ENCODE measurements around the gene MGAT5. TPM values are rescaled to one million over a fixed set of nuclear protein-coding genes. Genes with fewer than 3 reads are reported as not detected.

The MGAT5 gene
- polyA plus RNA-seq, 4 donors = 5.6 to 27.4 (median 12.3) TPM

- Histone ChIP-seq H3K27ac (ENCODE audit: low read depth in 1 of 3, low read length in 2 of 3) (no peak overlapping the region), H3K27me3 (ENCODE audit: control insufficient read depth in 3 of 3, insufficient read depth in 3 of 3, low read length in 3 of 3) (no peaks in the 10 kb centered on the region), H3K4me3 (ENCODE audit: low read depth in 1 of 3, low read length in 3 of 3) (no peak overlapping the region), H3K4me1 (ENCODE audit: control insufficient read depth in 3 of 3, insufficient read depth in 2 of 3, low read depth in 1 of 3, low read length in 2 of 3) (peaks cover 0 to 4% (median 0%) of the 10 kb centered on the region in 3 donors), H3K36me3 (ENCODE audit: control insufficient read depth in 3 of 3, insufficient read depth in 2 of 3, low read depth in 1 of 3, low read length in 3 of 3) (peaks cover 0 to 18% (median 0%) of the 10 kb centered on the region in 3 donors), H3K9me3 (ENCODE audit: control insufficient read depth in 2 of 2, insufficient read depth in 1 of 2, low read depth in 1 of 2, low read length in 1 of 2) (no peaks in the 10 kb centered on the region)
- no peak for FAIRE-seq
- DNase-seq = no peak
- WGBS, 3 donors = 92 to 96% (median 93%) methylated on average over 7 of the region's 7 CpGs
Measured at GRCh38 chr2:134457353-134457752, 203.5 kb downstream of the MGAT5 start.

GRCh38 chr2:134457765-134458472 is 204.0 kb downstream of the MGAT5 start:
- Histone ChIP-seq H3K9me3 (ENCODE audit: control insufficient read depth in 2 of 2, insufficient read depth in 1 of 2, low read depth in 1 of 2, low read length in 1 of 2) (no peaks in the 10 kb centered on the region), H3K36me3 (ENCODE audit: control insufficient read depth in 3 of 3, insufficient read depth in 2 of 3, low read depth in 1 of 3, low read length in 3 of 3) (peaks cover 0 to 18% (median 0%) of the 10 kb centered on the region in 3 donors), H3K27ac (ENCODE audit: low read depth in 1 of 3, low read length in 2 of 3) (no peak overlapping the region), H3K27me3 (ENCODE audit: control insufficient read depth in 3 of 3, insufficient read depth in 3 of 3, low read length in 3 of 3) (no peaks in the 10 kb centered on the region), H3K4me3 (ENCODE audit: low read depth in 1 of 3, low read length in 3 of 3) (no peak overlapping the region), H3K4me1 (ENCODE audit: control insufficient read depth in 3 of 3, insufficient read depth in 2 of 3, low read depth in 1 of 3, low read length in 2 of 3) (peaks cover 0 to 4% (median 0%) of the 10 kb centered on the region in 3 donors)
- 70 to 84% (median 80%) methylated on average over 18 of the region's 18 CpGs for WGBS, 3 donors
- DNase-seq (no peak), FAIRE-seq (no peak)

GRCh38 chr2:134458473-134458853 is 204.6 kb downstream of the MGAT5 start:
- 85 to 94% (median 89%) methylated on average over 6 of the region's 6 CpGs for WGBS, 3 donors
- Histone ChIP-seq H3K27me3 (ENCODE audit: control insufficient read depth in 3 of 3, insufficient read depth in 3 of 3, low read length in 3 of 3) (no peaks in the 10 kb centered on the region), H3K36me3 (ENCODE audit: control insufficient read depth in 3 of 3, insufficient read depth in 2 of 3, low read depth in 1 of 3, low read length in 3 of 3) (peaks cover 0 to 16% (median 0%) of the 10 kb centered on the region in 3 donors), H3K27ac (ENCODE audit: low read depth in 1 of 3, low read length in 2 of 3) (no peak overlapping the region), H3K4me1 (ENCODE audit: control insufficient read depth in 3 of 3, insufficient read depth in 2 of 3, low read depth in 1 of 3, low read length in 2 of 3) (peaks cover 0 to 4% (median 0%) of the 10 kb centered on the region in 3 donors), H3K4me3 (ENCODE audit: low read depth in 1 of 3, low read length in 3 of 3) (no peak overlapping the region), H3K9me3 (ENCODE audit: control insufficient read depth in 2 of 2, insufficient read depth in 1 of 2, low read depth in 1 of 2, low read length in 1 of 2) (no peaks in the 10 kb centered on the region)
- FAIRE-seq = no peak
- DNase-seq = no peak

GRCh38 chr2:134458950-134459349 is 205.1 kb downstream of the MGAT5 start:
- Histone ChIP-seq H3K9me3 (ENCODE audit: control insufficient read depth in 2 of 2, insufficient read depth in 1 of 2, low read depth in 1 of 2, low read length in 1 of 2) (no peaks in the 10 kb centered on the region), H3K36me3 (ENCODE audit: control insufficient read depth in 3 of 3, insufficient read depth in 2 of 3, low read depth in 1 of 3, low read length in 3 of 3) (peaks cover 0 to 13% (median 0%) of the 10 kb centered on the region in 3 donors), H3K4me1 (ENCODE audit: control insufficient read depth in 3 of 3, insufficient read depth in 2 of 3, low read depth in 1 of 3, low read length in 2 of 3) (peaks cover 0 to 6% (median 0%) of the 10 kb centered on the region in 3 donors), H3K27ac (ENCODE audit: low read depth in 1 of 3, low read length in 2 of 3) (no peak overlapping the region), H3K27me3 (ENCODE audit: control insufficient read depth in 3 of 3, insufficient read depth in 3 of 3, low read length in 3 of 3) (no peaks in the 10 kb centered on the region), H3K4me3 (ENCODE audit: low read depth in 1 of 3, low read length in 3 of 3) (no peak overlapping the region)
- FAIRE-seq = no peak
- no peak for DNase-seq
- WGBS, 3 donors = 88 to 92% (median 89%) methylated on average over 10 of the region's 10 CpGs

GRCh38 chr2:134459706-134460406 is 206.0 kb downstream of the MGAT5 start:
- no peak for DNase-seq
- 83 to 90% (median 85%) methylated on average over 11 of the region's 11 CpGs for WGBS, 3 donors
- Histone ChIP-seq H3K4me3 (ENCODE audit: low read depth in 1 of 3, low read length in 3 of 3) (no peak overlapping the region), H3K27me3 (ENCODE audit: control insufficient read depth in 3 of 3, insufficient read depth in 3 of 3, low read length in 3 of 3) (no peaks in the 10 kb centered on the region), H3K4me1 (ENCODE audit: control insufficient read depth in 3 of 3, insufficient read depth in 2 of 3, low read depth in 1 of 3, low read length in 2 of 3) (peaks cover 0 to 14% (median 0%) of the 10 kb centered on the region in 3 donors), H3K27ac (ENCODE audit: low read depth in 1 of 3, low read length in 2 of 3) (no peak overlapping the region), H3K9me3 (ENCODE audit: control insufficient read depth in 2 of 2, insufficient read depth in 1 of 2, low read depth in 1 of 2, low read length in 1 of 2) (no peaks in the 10 kb centered on the region), H3K36me3 (ENCODE audit: control insufficient read depth in 3 of 3, insufficient read depth in 2 of 3, low read depth in 1 of 3, low read length in 3 of 3) (peaks cover 0 to 11% (median 0%) of the 10 kb centered on the region in 3 donors)
- no peak for FAIRE-seq

GRCh38 chr2:134460583-134460998 is 206.7 kb downstream of the MGAT5 start:
- Histone ChIP-seq H3K27me3 (ENCODE audit: control insufficient read depth in 3 of 3, insufficient read depth in 3 of 3, low read length in 3 of 3) (no peaks in the 10 kb centered on the region), H3K4me1 (ENCODE audit: control insufficient read depth in 3 of 3, insufficient read depth in 2 of 3, low read depth in 1 of 3, low read length in 2 of 3) (peaks cover 0 to 18% (median 0%) of the 10 kb centered on the region in 3 donors), H3K9me3 (ENCODE audit: control insufficient read depth in 2 of 2, insufficient read depth in 1 of 2, low read depth in 1 of 2, low read length in 1 of 2) (no peaks in the 10 kb centered on the region), H3K27ac (ENCODE audit: low read depth in 1 of 3, low read length in 2 of 3) (no peak overlapping the region), H3K36me3 (ENCODE audit: control insufficient read depth in 3 of 3, insufficient read depth in 2 of 3, low read depth in 1 of 3, low read length in 3 of 3) (peaks cover 0 to 7% (median 0%) of the 10 kb centered on the region in 3 donors), H3K4me3 (ENCODE audit: low read depth in 1 of 3, low read length in 3 of 3) (no peak overlapping the region)
- WGBS, 3 donors = 24 to 54% (median 34%) methylated on average over 8 of the region's 8 CpGs
- DNase-seq (peak; percentile 60 to 77), FAIRE-seq (no peak)

- H3K27me3 ChIP-seq (ENCODE audit: control insufficient read depth in 3 of 3, insufficient read depth in 3 of 3, low read length in 3 of 3) = no peaks in the 10 kb centered on the region
- FAIRE-seq (no peak), DNase-seq (no peak)
- H3K4me1 ChIP-seq (ENCODE audit: control insufficient read depth in 3 of 3, insufficient read depth in 2 of 3, low read depth in 1 of 3, low read length in 2 of 3) = peaks cover 0 to 23% (median 0%) of the 10 kb centered on the region in 3 donors
- H3K9me3 ChIP-seq (ENCODE audit: control insufficient read depth in 2 of 2, insufficient read depth in 1 of 2, low read depth in 1 of 2, low read length in 1 of 2) = no peaks in the 10 kb centered on the region
- no peak overlapping the region for H3K4me3 ChIP-seq (ENCODE audit: low read depth in 1 of 3, low read length in 3 of 3)
- no peak overlapping the region for H3K27ac ChIP-seq (ENCODE audit: low read depth in 1 of 3, low read length in 2 of 3)
- peaks cover 0 to 2% (median 0%) of the 10 kb centered on the region in 3 donors for H3K36me3 ChIP-seq (ENCODE audit: control insufficient read depth in 3 of 3, insufficient read depth in 2 of 3, low read depth in 1 of 3, low read length in 3 of 3)
- WGBS, 3 donors = 71 to 78% (median 74%) methylated on average over 6 of the region's 6 CpGs
Measured at GRCh38 chr2:134461511-134461910, 207.6 kb downstream of the MGAT5 start.

- 88 to 93% (median 92%) methylated on average over 6 of the region's 6 CpGs for WGBS, 3 donors
Measured at GRCh38 chr2:134462275-134462674, 208.4 kb downstream of the MGAT5 start.

More at GRCh38 chr2:134462275-134462674, 208.4 kb downstream of the MGAT5 start:
- FAIRE-seq (no peak), DNase-seq (no peak)
- Histone ChIP-seq H3K9me3 (ENCODE audit: control insufficient read depth in 2 of 2, insufficient read depth in 1 of 2, low read depth in 1 of 2, low read length in 1 of 2) (no peaks in the 10 kb centered on the region), H3K4me1 (ENCODE audit: control insufficient read depth in 3 of 3, insufficient read depth in 2 of 3, low read depth in 1 of 3, low read length in 2 of 3) (peaks cover 0 to 23% (median 0%) of the 10 kb centered on the region in 3 donors), H3K4me3 (ENCODE audit: low read depth in 1 of 3, low read length in 3 of 3) (no peak overlapping the region), H3K27ac (ENCODE audit: low read depth in 1 of 3, low read length in 2 of 3) (no peak overlapping the region), H3K36me3 (ENCODE audit: control insufficient read depth in 3 of 3, insufficient read depth in 2 of 3, low read depth in 1 of 3, low read length in 3 of 3) (peaks cover 0 to 2% (median 0%) of the 10 kb centered on the region in 3 donors), H3K27me3 (ENCODE audit: control insufficient read depth in 3 of 3, insufficient read depth in 3 of 3, low read length in 3 of 3) (no peaks in the 10 kb centered on the region)

Data from small intestine (tissue), 7 donors.